HepG2 (cell line): ENCODE results near the gene YBX2. TPM values are rescaled to one million over a fixed set of nuclear protein-coding genes. Genes with fewer than 3 reads are reported as not detected.

ENCODE experiments used
- BORCS8-MEF2B ChIP-seq: sonication (generic); formaldehyde crosslinking; IDR thresholded peaks from 2 replicates; pipeline ENCODE4 v1.8.0; 2022; ENCODE audit warnings: mild to moderate bottlenecking, missing genetic modification reagents
- HNRNPL ChIP-seq: fragments of 200-400 bp; formaldehyde crosslinking; IDR thresholded peaks from 2 replicates; pipeline ENCODE4 v1.6.1; 2017; ENCODE audit warnings: mild to moderate bottlenecking, low read depth, low read length
- MXI1 ChIP-seq: IDR thresholded peaks from 3 replicates; pipeline ENCODE4 v1.6.1; 2012; ENCODE audit warnings: low read depth, low read length, inconsistent platforms, borderline replicate concordance
- MYPOP ChIP-seq: sonication (generic); formaldehyde crosslinking; IDR thresholded peaks from 2 replicates; pipeline ENCODE4 v1.8.1; 2023; ENCODE audit warnings: mild to moderate bottlenecking, moderate library complexity, missing genetic modification reagents
- ONECUT2 ChIP-seq: sonication (generic); formaldehyde crosslinking; IDR thresholded peaks from 2 replicates; pipeline ENCODE4 v1.4.0; 2020; ENCODE audit warnings: missing genetic modification reagents
- POLR2A ChIP-seq, 2 experiments: IDR thresholded peaks; 2 replicates each; pipeline ENCODE4 v1.6.1; 2011; ENCODE audit warnings: low read depth in 2 of 2, low read length in 2 of 2, mild to moderate bottlenecking in 1 of 2, moderate library complexity in 1 of 2; ENCODE audit not compliant: insufficient read depth in 1 of 2
- POLR2AphosphoS5 ChIP-seq: IDR thresholded peaks from 2 replicates; pipeline ENCODE4 v1.6.1; 2012; ENCODE audit warnings: low read depth, low read length
- RNF219 ChIP-seq: sonication (generic); formaldehyde crosslinking; IDR thresholded peaks from 2 replicates; pipeline ENCODE4 v1.5.0; 2020; ENCODE audit warnings: mild to moderate bottlenecking, missing genetic modification reagents
- THAP11 ChIP-seq: IDR thresholded peaks from 2 replicates; pipeline ENCODE4 v1.6.1; 2016; ENCODE audit warnings: missing biosample characterization, missing genetic modification reagents
- ZNF142 ChIP-seq: sonication (generic); formaldehyde crosslinking; IDR thresholded peaks from 2 replicates; pipeline ENCODE4 v1.4.0; 2020; ENCODE audit warnings: missing genetic modification reagents
- ZNF350 ChIP-seq: sonication (generic); formaldehyde crosslinking; IDR thresholded peaks from 2 replicates; pipeline ENCODE4 v1.4.0; 2020; ENCODE audit warnings: mild to moderate bottlenecking, low read depth, missing genetic modification reagents, borderline replicate concordance
- ZNF777 ChIP-seq: sonication (generic); formaldehyde crosslinking; IDR thresholded peaks from 2 replicates; pipeline ENCODE4 v1.4.0; 2020; ENCODE audit warnings: missing genetic modification reagents
- polyA plus RNA-seq, 8 experiments: library from polyadenylated mRNA; depleted of rRNA in 3 of 8; stranded (reverse) in 7 of 8; unstranded in 1 of 8; fragments of >200 nt; fragmentation: Illumina TruSeq in 4 of 8; extraction: Trizol in 4 of 8; gene quantifications; 2 replicates each; pipeline versions ENCODE4 v1.2.1 to v1.2.3, GENCODE V29; 2011 to 2016; ENCODE audit warnings: low read depth in 4 of 8, missing spikeins in 1 of 8, mixed read lengths in 1 of 8; ENCODE audit not compliant: insufficient read depth in 1 of 8
- total RNA-seq, 5 experiments: library from RNA; depleted of rRNA; stranded (reverse); fragments of >200 nt; fragmentation: Illumina TruSeq; extraction: Trizol; gene quantifications; 2 replicates each; pipeline ENCODE4 v1.2.3, GENCODE V29; 2016; ENCODE audit warnings: low read depth in 1 of 5

The YBX2 gene
- total and polyA plus RNA-seq, 2 of the 13 experiments (the other 11 are each of a cell fraction or from before 2014, with no cell fraction given): 0.12 to 0.22 TPM

- 0 out of 2 replicates have a peak, but pooled peaks have one; percentile 8 for TF ChIP-seq ZNF142 (CRISPR knock-in tag)
- no peak for TF ChIP-seq RNF219
- TF ChIP-seq MYPOP: 0 out of 2 replicates have a peak, but pooled peaks have one; percentile 8
- peak; percentile 58; the same call in 1 of the 2 replicates for TF ChIP-seq ZNF350 (CRISPR knock-in tag)
- peak; percentile 34; the same call in 1 of the 2 replicates for TF ChIP-seq THAP11
- TF ChIP-seq MXI1: peak; percentile 98
- no peak for TF ChIP-seq ONECUT2 (CRISPR knock-in tag)
- TF ChIP-seq POLR2A (IDR thresholded peaks at IDR 0.05; ENCODE audit: insufficient read depth in 1 of 2, low read depth in 2 of 2, low read length in 2 of 2): peak; percentile 44 to 58; a peak in 1 of 4 replicates
- peak; percentile 67; the same call in 1 of the 2 replicates for TF ChIP-seq ZNF777
- TF ChIP-seq BORCS8-MEF2B (CRISPR knock-in tag): 0 out of 2 replicates have a peak, but pooled peaks have one; percentile 4
- peak; percentile 41; the same call in 1 of the 2 replicates for TF ChIP-seq POLR2AphosphoS5
- 0 out of 2 replicates have a peak, but pooled peaks have one; percentile 24 for TF ChIP-seq HNRNPL
These were observed 13.1 kb downstream of the YBX2 start, which contains the start of gene SLC2A4 (continued) for GRCh38 chr17:7281074-7281952.
